ENCODE results near the gene CPA4.

- TF ChIP-seq, protein P1, sequence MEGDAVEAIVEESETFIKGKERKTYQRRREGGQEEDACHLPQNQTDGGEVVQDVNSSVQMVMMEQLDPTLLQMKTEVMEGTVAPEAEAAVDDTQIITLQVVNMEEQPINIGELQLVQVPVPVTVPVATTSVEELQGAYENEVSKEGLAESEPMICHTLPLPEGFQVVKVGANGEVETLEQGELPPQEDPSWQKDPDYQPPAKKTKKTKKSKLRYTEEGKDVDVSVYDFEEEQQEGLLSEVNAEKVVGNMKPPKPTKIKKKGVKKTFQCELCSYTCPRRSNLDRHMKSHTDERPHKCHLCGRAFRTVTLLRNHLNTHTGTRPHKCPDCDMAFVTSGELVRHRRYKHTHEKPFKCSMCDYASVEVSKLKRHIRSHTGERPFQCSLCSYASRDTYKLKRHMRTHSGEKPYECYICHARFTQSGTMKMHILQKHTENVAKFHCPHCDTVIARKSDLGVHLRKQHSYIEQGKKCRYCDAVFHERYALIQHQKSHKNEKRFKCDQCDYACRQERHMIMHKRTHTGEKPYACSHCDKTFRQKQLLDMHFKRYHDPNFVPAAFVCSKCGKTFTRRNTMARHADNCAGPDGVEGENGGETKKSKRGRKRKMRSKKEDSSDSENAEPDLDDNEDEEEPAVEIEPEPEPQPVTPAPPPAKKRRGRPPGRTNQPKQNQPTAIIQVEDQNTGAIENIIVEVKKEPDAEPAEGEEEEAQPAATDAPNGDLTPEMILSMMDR (conservative IDR thresholded peaks at IDR 0.05): no peak
- no peak for TF ChIP-seq ZFX (IDR thresholded peaks at IDR 0.05)
Observed at GRCh38 chr7:130341882-130342281, 48.9 kb downstream of the CPA4 start.

Measured in C4-2B (cell line).